GF-D8 (cell line): ENCODE results near the gene WFDC1.

Source experiments
- DNase-seq: peaks from one replicate; lab custom pipeline; 2025; lab: John Stamatoyannopoulos, UW

Gene WFDC1

GRCh38 chr16:84294531-84295142 lies at the start of gene WFDC1:
Gene WFDC1, plus strand, starts transcription at chr16:84294878. Its CDS starts 94 bp downstream, at chr16:84294972.
- no peak for DNase-seq

- DNase-seq = no peak
These were observed 48.6 kb upstream of the WFDC1 start for GRCh38 chr16:84245956-84246678.

- DNase-seq = no peak
These were observed 48.0 kb upstream of the WFDC1 start for GRCh38 chr16:84246679-84247077.

GRCh38 chr16:84247331-84247730 lies 47.3 kb upstream of the WFDC1 start:
- no peak for DNase-seq

GRCh38 chr16:84247844-84248243 lies 46.8 kb upstream of the WFDC1 start:
- no peak for DNase-seq

GRCh38 chr16:84252184-84252583 lies 42.5 kb upstream of the WFDC1 start:
- DNase-seq = no peak

- DNase-seq = no peak
These were observed 41.5 kb upstream of the WFDC1 start for GRCh38 chr16:84253173-84253572.

- DNase-seq = no peak
These were observed 40.6 kb upstream of the WFDC1 start for GRCh38 chr16:84254062-84254461.

GRCh38 chr16:84255050-84255810 lies 39.4 kb upstream of the WFDC1 start:
- DNase-seq = no peak

GRCh38 chr16:84258266-84258665 lies 36.4 kb upstream of the WFDC1 start:
- DNase-seq = no peak

GRCh38 chr16:84259691-84260090 lies 35.0 kb upstream of the WFDC1 start:
- no peak for DNase-seq

GRCh38 chr16:84260766-84261554 lies 33.7 kb upstream of the WFDC1 start:
- no peak for DNase-seq

GRCh38 chr16:84262031-84262430 lies 32.6 kb upstream of the WFDC1 start:
- DNase-seq = no peak

- no peak for DNase-seq
These were observed 31.7 kb upstream of the WFDC1 start for GRCh38 chr16:84262939-84263338.

GRCh38 chr16:84266451-84266850 lies 28.2 kb upstream of the WFDC1 start:
- DNase-seq = no peak

- no peak for DNase-seq
These were observed 27.3 kb upstream of the WFDC1 start for GRCh38 chr16:84267380-84267779.

GRCh38 chr16:84268291-84269040 lies 26.2 kb upstream of the WFDC1 start:
- DNase-seq = no peak

- DNase-seq = no peak
These were observed 24.6 kb upstream of the WFDC1 start for GRCh38 chr16:84270071-84270470.

- DNase-seq = no peak
These were observed 24.1 kb upstream of the WFDC1 start for GRCh38 chr16:84270531-84270930.

GRCh38 chr16:84271037-84271436 lies 23.6 kb upstream of the WFDC1 start:
- DNase-seq = no peak

GRCh38 chr16:84271866-84272265 lies 22.8 kb upstream of the WFDC1 start:
- DNase-seq = no peak
